Stomach (tissue), 4 donors: Measurements from ENCODE around the gene SPAST.
"Not testable (repeated sequence)": the region's sequence is repeated elsewhere in the genome, so short reads cannot be mapped to it uniquely, and the experiment has no call there.

Source experiments
- EP300 ChIP-seq: sonication (generic); formaldehyde crosslinking; IDR thresholded peaks from one replicate; pipeline ENCODE4 v1.6.1; 2017; ENCODE audit warnings: antibody characterized with exemption
- POLR2AphosphoS5 ChIP-seq, 3 donors: sonication (generic); formaldehyde crosslinking; IDR thresholded peaks; one replicate each; pipeline ENCODE4 v1.6.1; 2016; ENCODE audit warnings: antibody characterized with exemption in 3 of 3
- TF ChIP-seq, protein P1 (sequence below), 7 experiments: fragments of 450-650 bp in 4 of 7; fragments of 200-600 bp in 3 of 7; sonication (generic) in 3 of 7; IDR thresholded peaks; one replicate each; pipeline ENCODE4 v1.5.1; 2016 to 2019; ENCODE audit warnings: antibody characterized with exemption in 7 of 7, control low read depth in 2 of 7, mild to moderate bottlenecking in 1 of 7

- TF ChIP-seq EP300; POLR2AphosphoS5 (IDR thresholded peaks at IDR 0.05): not testable (repeated sequence)
- TF ChIP-seq, protein P1, sequence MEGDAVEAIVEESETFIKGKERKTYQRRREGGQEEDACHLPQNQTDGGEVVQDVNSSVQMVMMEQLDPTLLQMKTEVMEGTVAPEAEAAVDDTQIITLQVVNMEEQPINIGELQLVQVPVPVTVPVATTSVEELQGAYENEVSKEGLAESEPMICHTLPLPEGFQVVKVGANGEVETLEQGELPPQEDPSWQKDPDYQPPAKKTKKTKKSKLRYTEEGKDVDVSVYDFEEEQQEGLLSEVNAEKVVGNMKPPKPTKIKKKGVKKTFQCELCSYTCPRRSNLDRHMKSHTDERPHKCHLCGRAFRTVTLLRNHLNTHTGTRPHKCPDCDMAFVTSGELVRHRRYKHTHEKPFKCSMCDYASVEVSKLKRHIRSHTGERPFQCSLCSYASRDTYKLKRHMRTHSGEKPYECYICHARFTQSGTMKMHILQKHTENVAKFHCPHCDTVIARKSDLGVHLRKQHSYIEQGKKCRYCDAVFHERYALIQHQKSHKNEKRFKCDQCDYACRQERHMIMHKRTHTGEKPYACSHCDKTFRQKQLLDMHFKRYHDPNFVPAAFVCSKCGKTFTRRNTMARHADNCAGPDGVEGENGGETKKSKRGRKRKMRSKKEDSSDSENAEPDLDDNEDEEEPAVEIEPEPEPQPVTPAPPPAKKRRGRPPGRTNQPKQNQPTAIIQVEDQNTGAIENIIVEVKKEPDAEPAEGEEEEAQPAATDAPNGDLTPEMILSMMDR (IDR thresholded peaks at IDR 0.05), result not testable (repeated sequence)
Observed at GRCh38 chr2:32151544-32151943, 88.2 kb downstream of the SPAST start.
